NB4 (cell line): Measurements from ENCODE around the gene OPRD1.

Source experiments
- DNase-seq: peaks from one replicate; pipeline ENCODE4 v3.0.0; 2010; ENCODE audit warnings: low read depth
- H3K4me3 ChIP-seq: one replicate; pipeline ENCODE4 v1.5.1; 2011; ENCODE audit warnings: mild to moderate bottlenecking, low read depth, low read length, moderate library complexity
- CTCF ChIP-seq: IDR thresholded peaks from one replicate; pipeline ENCODE4 v1.5.1; 2012; ENCODE audit warnings: low read depth, low read length
- MAX ChIP-seq: IDR thresholded peaks from 2 replicates; pipeline ENCODE4 v1.6.1; 2011; ENCODE audit warnings: low read depth, low read length
- MYC ChIP-seq: IDR thresholded peaks from 2 replicates; pipeline ENCODE4 v1.6.1; 2011; ENCODE audit warnings: low read depth, low read length
- POLR2A ChIP-seq: IDR thresholded peaks from 2 replicates; pipeline ENCODE4 v1.6.1; 2011; ENCODE audit warnings: mild to moderate bottlenecking; ENCODE audit not compliant: insufficient read length; ENCODE audit errors: extremely low read depth

OPRD1 gene

GRCh38 chr1:28796352-28797211 lies 15.4 kb upstream of the OPRD1 start:
- DNase-seq, result no peak
- no peak for TF ChIP-seq POLR2A
- no peak for TF ChIP-seq CTCF
- no peak for TF ChIP-seq MYC
- TF ChIP-seq MAX, result no peak
- H3K4me3 ChIP-seq, result no peak overlapping the region

GRCh38 chr1:28800324-28800723 lies 11.6 kb upstream of the OPRD1 start:
- no peak for DNase-seq
- TF ChIP-seq MAX, result no peak
- no peak for TF ChIP-seq MYC
- no peak for TF ChIP-seq POLR2A
- H3K4me3 ChIP-seq, result no peak overlapping the region

- no peak overlapping the region for H3K4me3 ChIP-seq
- TF ChIP-seq MAX (no peak), CTCF (no peak), POLR2A (no peak), MYC (no peak)
- DNase-seq, result no peak
Measured at GRCh38 chr1:28801461-28801860, 10.5 kb upstream of the OPRD1 start.

- no peak for DNase-seq
- no peak overlapping the region for H3K4me3 ChIP-seq
Measured at GRCh38 chr1:28803051-28803450, 8.9 kb upstream of the OPRD1 start.

GRCh38 chr1:28803662-28804061 lies 8.3 kb upstream of the OPRD1 start:
- no peak overlapping the region for H3K4me3 ChIP-seq
- TF ChIP-seq CTCF (no peak), MYC (no peak), POLR2A (no peak), MAX (no peak)
- DNase-seq, result no peak

More at GRCh38 chr1:28803051-28803450, 8.9 kb upstream of the OPRD1 start:
- TF ChIP-seq MAX, result no peak
- no peak for TF ChIP-seq MYC

GRCh38 chr1:28804071-28804470 lies 7.9 kb upstream of the OPRD1 start:
- no peak overlapping the region for H3K4me3 ChIP-seq
- no peak for DNase-seq
- TF ChIP-seq MYC, result no peak
- no peak for TF ChIP-seq POLR2A
- TF ChIP-seq MAX, result no peak
- TF ChIP-seq CTCF, result no peak
